Measurements from ENCODE around the gene S100A4.
"Not testable (repeated sequence)": the region's sequence is repeated elsewhere in the genome, so short reads cannot be mapped to it uniquely, and the experiment has no call there.

S100A4 gene

DNA sequence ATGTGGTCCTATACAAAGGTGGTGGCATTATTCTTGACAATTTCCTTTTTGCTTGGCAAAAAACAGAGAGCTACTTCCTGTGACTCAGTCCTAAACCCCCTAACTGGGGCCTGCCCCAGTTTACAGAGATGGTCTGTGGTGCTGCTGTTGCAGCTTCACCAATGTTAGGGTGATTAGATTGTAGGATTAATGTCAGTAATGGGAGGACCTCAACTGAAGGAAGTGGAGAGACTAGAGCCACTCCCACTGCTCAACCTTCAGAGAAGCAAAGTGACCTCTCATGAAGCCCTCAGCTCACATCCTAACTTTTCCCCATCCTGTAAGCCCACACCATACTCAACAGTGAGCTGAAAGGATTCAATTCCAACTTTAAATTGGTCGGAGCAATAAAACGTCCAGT, 13.4 kb downstream of the S100A4 start:
- peak; percentile 94 for DNase-seq

DNA sequence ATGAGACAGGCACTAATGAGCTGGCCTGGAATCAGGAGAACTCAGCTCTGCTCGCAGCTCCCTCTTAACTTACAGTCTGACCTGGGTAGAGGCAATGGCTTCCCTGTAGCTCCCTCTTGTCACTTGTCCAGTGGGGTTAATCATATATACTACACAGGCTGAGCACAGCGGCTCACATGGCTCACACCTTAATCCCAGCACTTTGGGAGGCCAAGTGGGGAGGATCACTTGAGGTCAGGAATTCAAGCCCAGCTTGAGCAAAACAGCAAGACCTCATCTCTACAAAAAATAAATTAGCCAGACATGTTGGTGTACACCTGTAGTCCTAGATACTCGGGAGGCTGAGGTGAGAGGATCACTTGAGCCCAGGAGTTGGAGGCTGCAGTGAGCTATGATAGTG, 14.0 kb downstream of the S100A4 start:
- peak; percentile 26 for DNase-seq

DNA sequence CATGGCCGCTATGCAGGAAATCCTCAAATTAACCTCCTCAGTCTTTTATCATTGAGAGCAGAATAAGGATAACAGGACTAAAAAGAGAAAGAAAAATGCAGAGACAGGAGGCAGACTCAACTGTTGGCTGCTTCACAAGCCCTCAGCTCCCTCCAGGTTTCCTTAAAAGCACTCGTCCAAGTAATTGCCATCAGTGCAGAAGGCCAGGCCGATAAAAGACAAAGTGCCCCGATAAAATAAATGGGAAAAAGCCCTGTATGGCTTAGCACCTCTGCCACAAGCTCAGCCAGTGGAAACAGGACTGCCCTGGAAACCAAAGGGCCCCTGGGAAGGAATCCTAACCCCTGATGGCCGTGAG, 17.9 kb downstream of the S100A4 start:
- DNase-seq, result peak; percentile 51

DNA sequence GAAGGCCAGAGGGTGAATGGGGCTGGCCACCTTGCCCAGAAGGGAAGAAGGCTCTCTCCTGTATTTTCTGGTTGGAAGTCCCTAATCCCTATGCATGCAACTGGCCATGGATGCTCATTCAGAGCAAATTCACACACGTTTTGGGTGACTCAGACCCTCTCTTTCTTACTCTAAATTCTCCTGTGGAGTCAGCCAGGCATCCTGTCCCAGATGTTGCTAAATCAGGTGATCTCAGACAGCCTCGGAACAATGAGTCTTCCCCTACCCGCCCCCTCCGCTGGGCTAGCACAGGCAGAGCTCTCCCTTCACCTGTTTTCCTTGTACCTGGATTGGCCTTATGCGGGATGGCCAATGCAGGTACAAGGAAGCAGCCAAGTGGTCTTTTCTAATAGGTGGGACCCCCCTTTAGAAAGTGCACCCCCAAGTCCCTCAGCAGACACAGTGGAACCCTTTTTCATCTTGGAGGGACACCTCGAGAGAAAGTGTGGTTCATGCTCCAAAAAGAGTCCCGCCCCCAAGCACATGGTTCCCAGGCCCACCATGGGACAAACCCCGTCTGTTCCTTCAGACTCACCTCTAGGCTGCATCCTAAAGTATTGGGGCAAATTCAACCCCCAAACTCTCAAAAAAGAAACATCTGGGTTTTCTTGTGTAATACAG, 18.5 kb downstream of the S100A4 start:
- no peak for DNase-seq

DNA sequence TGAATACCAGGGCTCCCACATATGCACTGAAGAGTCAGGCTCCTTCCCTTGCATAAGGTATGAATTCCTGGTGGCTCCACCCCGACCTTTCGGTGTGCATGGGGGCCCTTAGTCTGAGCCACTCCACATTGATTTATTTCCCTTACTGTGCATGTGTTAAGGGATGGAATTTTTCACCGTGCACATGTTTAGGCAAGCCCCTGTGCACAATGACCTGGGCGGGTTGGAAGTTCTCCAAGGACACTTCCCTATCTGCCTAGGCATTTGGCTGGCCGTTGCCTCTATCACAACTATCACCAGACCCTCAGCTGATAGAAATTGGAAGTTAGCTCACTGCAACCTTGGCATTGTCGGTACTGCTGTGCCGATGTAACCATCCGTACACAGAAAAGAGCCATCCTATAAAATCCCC, 19.5 kb downstream of the S100A4 start:
- peak; percentile 98 for DNase-seq

DNA sequence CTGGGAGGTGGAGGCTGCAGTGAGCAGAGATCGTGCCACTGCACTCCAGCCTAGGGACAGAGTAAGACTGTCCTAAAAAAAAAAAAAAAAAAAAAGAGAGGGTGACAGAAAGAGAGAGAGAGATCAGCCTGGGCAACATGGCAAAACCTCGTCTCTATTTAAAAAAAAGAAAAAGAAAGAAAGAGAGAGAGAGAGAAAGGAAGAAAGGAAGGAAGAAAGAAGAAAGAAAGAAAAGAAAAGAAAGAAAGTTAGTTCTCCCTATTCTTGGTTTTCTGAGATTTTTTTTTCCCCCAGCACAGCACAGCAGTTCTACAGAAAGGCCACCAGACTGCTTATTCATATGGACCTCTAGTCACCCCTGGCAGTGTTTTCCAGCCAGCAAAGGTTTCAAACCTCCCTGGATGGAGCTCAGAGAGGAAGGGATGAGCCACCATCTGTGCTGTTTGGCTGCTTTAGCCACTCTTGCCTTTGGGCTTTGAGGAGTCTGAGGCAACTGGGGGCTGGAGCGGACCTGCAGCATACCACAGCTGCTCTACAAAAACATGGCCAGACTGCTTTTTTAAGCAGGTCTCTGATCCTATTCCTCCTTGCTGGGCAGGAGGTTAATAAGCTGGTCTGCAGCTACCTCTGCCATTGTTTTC, 20.4 kb downstream of the S100A4 start:
- DNase-seq, result peak; percentile 58

DNA sequence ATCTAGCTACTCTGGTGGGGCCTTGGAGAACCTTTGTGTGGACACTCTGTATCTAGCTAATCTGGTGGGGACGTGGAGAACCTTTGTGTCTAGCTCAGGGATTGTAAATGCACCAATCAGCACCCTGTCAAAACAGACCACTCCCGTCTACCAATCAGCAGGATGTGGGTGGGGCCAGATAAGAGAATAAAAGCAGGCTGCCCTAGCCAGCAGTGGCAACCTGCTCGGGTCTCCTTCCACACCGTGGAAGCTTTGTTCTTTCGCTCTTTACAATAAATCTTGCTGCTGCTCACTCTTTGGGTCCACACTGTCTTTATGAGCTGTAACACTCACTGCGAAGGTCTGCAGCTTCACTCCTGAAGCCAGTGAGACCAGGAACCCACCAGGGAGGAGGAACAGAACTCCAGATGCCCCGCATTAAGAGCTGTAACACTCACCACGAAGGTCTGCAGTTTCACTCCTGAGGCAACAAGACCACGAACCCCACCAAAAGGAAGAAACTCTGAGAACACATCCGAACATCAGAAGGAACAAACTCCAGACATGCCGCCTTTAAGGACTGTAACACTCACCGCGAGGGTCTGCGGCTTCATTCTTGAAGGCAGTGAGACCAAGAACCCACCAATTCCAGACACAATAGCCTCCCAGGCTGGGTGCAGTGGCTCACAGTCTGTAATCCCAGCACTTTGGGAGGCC, 23.1 kb downstream of the S100A4 start:
- DNase-seq, result peak; percentile 64

DNA sequence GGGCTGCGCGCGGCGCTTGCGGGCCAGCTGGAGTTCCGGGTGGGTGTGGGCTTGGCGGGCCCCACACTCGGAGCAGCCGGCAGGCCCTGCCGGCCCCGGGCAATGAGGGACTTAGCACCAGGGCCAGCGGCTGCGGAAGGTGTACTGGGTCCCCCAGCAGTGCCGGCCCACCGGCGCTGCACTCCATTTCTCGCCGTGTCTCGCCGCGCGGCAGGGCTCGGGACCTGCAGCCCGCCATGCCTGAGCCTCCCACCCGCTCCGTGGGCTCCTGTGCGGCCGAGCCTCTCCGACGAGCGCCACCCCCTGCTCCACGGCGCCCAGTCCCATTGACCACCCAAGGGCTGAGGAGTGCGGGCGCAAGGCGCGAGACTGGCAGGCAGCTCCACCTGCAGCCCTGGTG, 23.8 kb downstream of the S100A4 start:
- DNase-seq, result not testable (repeated sequence)

DNA sequence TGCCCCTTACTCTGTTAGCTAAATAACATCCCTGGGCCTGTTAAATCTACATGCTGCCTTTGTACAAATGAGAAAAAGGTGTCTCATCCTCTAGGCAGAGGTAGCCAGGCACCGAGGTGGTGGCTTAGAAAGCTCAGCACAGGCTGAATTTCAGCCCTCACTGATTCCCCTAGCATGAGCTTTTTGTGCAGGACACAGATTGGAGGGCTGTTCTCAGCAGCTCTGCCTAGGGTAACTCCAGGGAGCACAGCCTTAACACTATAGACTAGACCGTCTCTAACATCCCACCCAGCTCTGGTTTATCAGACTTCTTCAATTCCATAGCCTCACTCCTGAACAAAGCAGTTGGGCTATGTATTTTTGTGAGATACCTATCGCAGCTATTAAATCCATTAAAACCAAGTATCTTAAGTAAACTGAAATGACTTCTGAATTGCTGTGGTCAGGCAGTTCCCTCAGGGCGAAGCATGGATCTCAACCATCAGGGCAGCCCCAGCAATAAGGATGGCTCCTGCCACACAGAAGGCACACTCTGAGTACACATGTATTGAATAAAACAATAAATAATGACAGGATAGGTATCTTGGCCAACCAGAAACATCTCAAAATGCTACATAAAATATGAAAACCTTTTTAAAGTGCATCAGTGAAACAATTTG, 24.7 kb downstream of the S100A4 start:
- no peak for DNase-seq

DNA sequence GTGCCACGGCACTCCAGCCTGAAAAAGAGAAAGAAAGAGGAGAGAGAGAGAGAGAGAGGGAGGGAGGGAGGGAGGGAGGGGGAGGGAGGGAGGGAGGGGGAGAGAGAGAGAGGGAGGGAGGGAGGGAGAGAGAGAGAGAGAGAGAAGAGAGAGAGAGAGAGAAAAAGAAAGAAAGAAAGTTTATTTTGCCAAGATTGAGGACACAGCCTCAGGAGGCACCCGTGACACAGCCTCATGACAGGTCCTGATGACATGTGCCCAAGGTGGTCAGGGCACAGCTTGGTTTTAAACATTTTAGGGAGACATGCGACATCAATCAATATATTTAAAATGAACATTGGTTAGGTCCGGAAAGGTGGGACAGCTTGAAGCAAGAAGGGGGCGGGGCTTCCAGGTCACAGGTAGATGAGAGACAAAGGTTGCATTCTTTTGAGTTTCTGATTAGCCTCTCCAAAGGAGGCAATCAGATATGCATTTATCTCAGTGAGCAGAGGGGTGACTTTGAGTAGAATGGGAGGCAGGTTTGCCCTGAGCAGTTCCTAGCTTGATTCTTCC, 25.4 kb downstream of the S100A4 start:
- not testable (repeated sequence) for DNase-seq

DNA sequence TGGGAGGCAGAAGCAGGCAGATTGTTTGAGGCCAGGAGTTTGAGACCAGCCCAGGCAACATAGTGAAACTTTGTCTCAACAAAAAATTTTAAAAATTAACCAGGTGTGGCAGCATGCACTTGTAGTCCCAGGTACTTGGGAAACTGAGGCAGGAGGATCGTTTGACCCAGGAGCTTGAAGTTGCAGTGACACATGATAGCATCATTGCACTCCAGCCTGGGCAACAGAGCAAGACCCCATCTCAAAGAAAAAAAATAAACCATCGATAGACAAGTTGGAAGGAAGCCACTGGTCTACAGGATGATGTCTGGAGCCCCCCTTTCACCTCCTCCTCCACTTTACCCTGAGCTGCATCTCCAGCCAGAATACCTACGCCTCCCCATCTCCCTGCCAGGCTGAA, 26.4 kb downstream of the S100A4 start:
- DNase-seq, result no peak

DNA sequence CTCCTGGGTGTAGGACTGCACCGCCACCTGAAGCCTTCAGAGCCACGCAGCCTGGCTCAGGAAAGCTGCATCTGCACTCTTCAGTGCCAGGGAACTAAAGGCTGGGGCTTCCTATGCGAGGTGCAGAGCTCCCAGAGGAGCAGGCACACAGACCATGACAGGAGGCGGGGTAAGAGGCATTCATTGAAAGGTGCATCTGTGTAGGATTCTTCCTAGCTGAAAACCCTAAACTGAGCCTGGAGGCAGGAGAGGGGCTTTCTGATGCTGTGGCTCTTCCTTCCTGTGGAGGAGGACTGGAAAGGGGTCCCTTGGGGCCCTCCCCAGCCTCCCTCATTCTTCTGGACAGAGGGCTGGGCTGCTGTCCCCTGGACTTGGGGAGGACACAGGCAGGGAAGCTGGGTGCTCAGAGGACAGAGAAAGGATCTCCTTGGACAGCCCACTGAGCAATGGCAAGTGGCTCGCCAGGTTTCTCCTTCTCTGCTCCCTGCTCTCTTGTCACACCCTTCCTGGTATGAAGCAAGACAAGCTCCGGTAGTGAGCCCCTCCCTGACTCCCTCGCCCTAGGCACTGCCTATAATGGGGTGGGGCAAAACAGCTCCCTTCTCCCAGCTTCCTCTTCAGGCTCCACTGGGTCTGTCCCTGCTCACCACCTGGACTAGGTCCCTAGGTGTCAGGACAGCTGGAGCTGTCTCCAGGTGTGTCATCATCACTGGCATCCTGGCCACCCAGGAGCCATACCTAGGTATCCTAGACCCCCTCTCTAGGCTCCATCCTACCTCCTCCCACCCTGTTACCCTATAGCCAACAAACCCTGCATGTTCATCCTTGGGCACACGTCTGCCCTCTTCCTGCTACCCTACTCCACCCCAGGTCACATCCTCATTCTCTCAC, 29.9 kb downstream of the S100A4 start:
- DNase-seq, result peak; percentile 87

DNA sequence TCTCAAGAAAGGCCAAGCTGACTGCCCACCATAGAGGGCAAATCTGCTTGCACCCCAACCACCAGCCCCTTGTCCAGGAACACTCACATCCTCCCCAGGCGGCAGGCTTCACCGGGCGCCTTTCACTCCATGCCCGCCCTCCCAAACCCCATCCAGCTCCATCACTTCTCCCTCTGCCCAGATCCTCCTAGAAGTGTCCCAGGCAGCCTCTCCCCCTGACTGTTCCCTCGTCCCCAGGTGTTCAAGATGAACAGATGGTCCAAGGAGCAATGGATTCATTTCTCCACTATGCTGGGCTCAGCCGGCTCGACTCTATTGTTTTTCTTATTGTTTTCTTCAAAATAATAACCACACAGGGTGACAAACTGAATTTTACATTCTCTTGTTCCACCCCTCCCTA, 31.9 kb downstream of the S100A4 start:
- DNase-seq, result no peak

DNA sequence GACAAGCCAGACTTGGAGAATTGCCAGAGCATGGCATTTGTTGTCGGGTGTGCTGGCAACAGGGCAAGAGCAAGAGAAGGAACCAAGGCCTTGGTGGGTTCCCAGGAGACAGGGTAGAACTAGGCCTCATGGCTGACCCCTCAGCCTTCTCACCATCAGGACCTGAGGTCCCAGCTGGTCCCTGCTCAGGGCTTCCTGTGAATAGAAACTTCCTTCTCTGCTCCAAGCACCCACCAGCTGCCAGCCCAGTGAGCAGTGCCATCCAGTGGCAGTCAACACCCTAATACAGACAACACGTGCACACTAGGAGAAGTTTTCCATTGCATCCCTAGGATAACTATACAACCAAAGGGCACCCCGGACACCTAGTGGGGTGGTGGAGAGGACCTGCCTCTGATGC, 32.6 kb downstream of the S100A4 start:
- DNase-seq, result peak; percentile 38

DNA sequence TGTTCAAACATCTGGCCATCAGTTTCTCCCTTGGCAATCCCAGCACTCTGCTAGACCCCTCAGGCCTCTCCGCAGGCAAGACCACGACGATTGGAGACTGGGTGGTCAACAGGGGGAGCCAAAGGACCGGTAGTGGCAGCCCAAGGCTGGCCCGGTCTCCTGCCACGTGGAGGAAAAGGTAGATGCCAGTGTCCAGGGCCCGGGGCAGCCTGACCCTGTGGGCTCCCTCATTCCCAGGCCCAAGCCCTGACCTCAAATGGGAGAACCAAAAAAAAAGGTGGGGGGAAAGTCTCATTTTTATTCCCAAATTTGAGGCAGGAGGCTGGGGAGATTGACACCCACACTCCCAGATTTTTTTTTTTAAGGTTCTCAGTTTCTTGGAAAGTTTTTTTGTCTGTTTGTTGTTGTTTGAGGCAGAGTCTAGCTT, 34.6 kb downstream of the S100A4 start:
- DNase-seq, result peak; percentile 83

DNA sequence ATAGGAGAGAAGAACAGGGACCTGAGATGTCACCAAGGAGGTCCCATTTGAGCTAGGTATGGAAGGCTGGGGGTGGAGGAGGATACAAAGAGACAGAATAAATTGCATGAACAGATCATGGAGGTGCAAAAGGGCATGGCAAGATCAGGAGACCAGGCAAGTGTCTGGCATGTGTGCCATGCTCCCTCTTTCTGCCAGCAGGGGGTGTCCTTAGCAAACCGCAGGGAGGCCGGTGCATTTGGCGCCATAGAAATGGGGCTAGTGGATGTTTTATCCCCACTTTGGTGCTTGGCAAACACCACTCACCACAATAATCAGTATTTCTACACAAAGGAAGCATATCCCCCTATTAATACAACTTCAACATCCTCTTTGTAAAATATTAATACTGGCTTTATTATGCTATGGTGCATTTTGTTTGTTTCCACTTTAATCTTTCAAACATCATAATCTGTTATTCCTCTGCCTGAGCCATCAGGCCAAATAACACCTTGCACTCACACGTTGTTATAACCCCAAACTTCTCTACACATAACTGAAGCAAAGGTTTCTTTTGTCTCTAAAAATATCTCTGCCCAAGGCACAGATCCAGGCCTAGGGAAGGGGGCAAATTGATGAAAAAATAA, 35.8 kb downstream of the S100A4 start:
- peak; percentile 83 for DNase-seq

DNA sequence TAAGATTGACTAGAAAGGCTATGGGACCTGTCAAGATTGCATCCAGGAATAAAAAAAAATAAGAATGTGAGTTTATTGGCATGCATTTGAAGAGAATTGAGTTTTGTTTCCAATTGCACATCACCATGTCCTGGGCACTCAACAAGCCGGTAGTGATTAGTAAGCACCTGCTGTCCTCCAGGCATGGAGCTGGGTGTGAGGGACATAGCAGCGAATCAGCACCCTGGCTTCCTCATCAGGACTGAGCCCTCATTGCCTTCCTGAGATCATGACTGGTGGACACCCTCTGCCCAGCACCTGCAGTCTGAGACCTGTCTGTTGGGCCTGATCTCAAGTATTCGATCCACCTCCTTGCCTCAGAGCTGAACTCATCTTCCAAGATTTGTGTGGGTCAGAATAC, 36.6 kb downstream of the S100A4 start:
- no peak for DNase-seq

DNA sequence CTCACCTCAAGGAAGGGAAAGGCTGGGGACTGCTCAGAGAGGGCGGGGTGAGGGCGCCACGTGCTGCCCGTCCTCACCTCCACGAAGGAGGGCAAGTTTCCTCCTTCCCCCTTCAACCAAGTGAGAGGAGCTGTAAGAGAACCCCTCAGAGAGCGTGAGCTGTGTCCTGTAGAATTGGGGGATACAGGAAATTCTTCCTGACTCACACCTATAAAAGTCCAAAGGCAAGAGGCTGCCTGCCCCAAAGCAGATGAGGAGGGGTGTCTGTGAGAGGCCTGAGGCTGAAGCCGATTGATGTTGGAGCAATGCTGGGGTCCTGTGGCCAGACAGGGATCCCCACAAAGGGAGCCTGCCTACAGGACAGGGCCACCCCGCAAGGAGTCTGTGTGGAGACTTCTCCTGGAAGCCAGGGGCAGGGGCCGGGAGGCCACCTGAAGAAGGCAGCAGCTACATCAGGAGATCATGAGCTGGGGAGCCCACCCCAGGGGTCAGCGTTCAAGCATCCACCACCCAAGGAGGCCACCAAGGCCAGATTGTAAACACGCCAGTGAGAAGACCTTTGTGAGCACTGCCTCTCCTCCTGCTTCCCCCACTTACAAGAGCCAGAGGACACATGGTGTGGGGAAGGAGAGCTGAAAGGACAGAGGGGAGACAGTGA, 37.6 kb downstream of the S100A4 start:
- no peak for DNase-seq

DNA sequence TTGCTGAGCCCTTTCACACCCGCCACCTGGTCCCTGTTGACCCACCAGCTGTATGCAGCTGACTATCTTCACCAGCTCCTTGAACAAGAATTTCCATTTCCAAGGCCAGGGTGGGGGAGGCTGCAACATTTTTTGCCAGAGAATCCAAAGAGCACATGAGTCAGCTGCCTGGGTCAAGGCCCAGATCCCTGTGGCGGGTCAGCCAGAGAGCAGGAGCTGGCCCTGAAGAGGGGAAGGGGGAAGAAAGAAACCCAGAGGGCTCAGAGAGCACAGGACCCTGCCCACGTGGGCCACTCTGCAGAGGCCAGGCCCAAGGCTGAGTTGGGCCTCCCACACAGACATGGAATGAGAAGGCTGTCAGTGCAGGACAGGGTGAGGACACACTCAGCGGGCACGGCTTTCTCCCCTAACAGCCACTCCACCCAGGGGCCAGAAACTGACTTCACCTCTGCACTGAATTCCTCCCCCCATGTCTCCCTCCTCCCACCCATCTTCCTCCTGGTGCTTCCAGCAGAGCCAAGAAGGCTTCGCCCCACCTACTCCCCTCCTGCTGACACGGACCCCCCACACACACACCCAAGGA, 38.7 kb downstream of the S100A4 start:
- no peak for DNase-seq

DNA sequence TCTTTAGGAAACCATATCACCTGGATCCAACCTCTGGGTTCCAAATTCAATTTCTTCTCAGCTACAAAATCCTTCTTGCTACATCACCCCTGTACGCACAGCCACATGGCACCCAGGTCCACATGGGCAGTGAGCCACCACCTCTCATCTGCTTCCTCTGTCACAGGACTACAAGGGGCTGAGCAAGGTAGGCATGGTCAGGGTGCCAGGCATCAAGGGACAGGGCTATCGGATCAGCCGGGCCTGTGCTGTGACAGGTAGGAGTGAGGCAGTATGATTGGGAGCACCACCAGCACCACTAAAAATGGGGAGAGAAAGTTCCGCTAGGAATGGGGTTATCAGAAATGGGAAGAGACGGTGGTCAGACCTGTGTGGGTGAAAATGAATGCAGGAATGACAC, 39.2 kb downstream of the S100A4 start:
- DNase-seq, result no peak

DNA sequence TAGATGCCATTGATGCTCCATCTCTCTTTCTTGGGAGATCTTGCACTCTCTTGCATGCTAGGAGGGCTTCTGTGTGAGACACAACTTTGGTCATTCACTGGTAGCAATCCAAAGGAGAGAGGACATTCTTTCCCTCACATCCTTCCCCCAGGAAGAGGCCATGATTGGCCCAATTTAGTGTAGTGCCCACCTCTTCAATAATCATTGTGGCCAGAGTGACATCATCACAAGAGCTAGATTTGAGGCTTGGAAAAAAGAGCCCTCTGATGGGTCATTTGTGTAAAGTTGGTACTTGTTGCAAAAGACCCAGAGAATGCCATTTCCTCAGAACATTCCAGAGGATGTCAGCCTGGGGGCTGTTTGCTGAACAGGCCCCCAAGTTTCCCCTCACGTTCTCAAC, 40.0 kb downstream of the S100A4 start:
- DNase-seq, result no peak
